HCT116 (cell line): ENCODE data around the gene ASPN.

Experiments
- CEBPB ChIP-seq: IDR thresholded peaks from 2 replicates; pipeline ENCODE4 v1.6.1; 2012; ENCODE audit warnings: low read depth
- CTCF ChIP-seq, 3 experiments: fragments of 200-600 bp in 1 of 3; sonication (generic) in 1 of 3; IDR thresholded peaks in 2 of 3; conservative IDR thresholded peaks in 1 of 3; 2 replicates each; pipeline ENCODE4 v1.5.1; 2012 to 2017; ENCODE audit warnings: low read depth in 2 of 3, low read length in 2 of 3, antibody characterized with exemption in 1 of 3, borderline replicate concordance in 1 of 3, control low read depth in 1 of 3, mild to moderate bottlenecking in 1 of 3, mixed read lengths in 1 of 3, mixed run types in 1 of 3, moderate library complexity in 1 of 3; ENCODE audit not compliant: insufficient read depth in 1 of 3
- MAX ChIP-seq: IDR thresholded peaks from 2 replicates; pipeline ENCODE4 v1.6.1; 2012
- POLR2A ChIP-seq: IDR thresholded peaks from 2 replicates; pipeline ENCODE4 v1.7.0; 2011; ENCODE audit warnings: borderline replicate concordance; ENCODE audit not compliant: insufficient read depth, insufficient read length; ENCODE audit errors: extremely low read depth
- YY1 ChIP-seq: IDR thresholded peaks from 2 replicates; pipeline ENCODE4 v1.6.1; 2011; ENCODE audit warnings: low read length, low read depth, moderate library complexity, mild to moderate bottlenecking; ENCODE audit not compliant: insufficient replicate concordance; ENCODE audit errors: extremely low read depth
- ZNF274 ChIP-seq: fragments of 200-500 bp; sonication (Bioruptor generic); IDR thresholded peaks from 2 replicates; pipeline ENCODE4 v1.6.1; 2014; ENCODE audit warnings: mild to moderate bottlenecking, low read depth, low read length, inconsistent platforms

- TF ChIP-seq POLR2A (no peak), CTCF (IDR thresholded peaks at IDR 0.05 in 2 of 3, conservative IDR thresholded peaks at IDR 0.05 in 1 of 3; ENCODE audit: borderline replicate concordance in 1 of 3, insufficient read depth in 1 of 3, low read depth in 2 of 3, low read length in 2 of 3) (no peak), CEBPB (no peak), ZNF274 (no peak), MAX (no peak), YY1 (no peak)
These were observed 5.3 kb downstream of the ASPN start for GRCh38 chr9:92476962-92477361.
